ENCODE results near the gene CSTB.

DNA sequence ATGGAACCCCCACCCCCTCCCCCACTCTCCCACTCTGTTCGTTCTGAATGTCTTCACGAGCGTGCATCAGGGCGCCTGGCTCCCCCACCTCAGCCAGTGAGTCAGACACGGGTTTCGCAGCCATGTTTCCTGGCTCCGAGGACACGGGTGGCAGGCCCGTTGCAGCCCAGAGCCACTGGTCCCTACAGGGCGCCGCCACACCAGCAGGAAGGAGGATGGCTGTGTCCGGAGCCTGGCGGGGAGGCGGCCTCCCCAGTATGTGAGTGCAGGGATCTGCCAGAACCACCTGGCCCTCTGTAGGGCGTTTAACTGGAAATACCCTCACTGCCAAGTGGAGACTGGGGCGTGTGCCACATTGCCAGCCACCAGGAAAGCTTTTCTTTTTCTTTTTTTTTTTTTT, 18.5 kb downstream of the CSTB start:
- TF ChIP-seq, protein P1, sequence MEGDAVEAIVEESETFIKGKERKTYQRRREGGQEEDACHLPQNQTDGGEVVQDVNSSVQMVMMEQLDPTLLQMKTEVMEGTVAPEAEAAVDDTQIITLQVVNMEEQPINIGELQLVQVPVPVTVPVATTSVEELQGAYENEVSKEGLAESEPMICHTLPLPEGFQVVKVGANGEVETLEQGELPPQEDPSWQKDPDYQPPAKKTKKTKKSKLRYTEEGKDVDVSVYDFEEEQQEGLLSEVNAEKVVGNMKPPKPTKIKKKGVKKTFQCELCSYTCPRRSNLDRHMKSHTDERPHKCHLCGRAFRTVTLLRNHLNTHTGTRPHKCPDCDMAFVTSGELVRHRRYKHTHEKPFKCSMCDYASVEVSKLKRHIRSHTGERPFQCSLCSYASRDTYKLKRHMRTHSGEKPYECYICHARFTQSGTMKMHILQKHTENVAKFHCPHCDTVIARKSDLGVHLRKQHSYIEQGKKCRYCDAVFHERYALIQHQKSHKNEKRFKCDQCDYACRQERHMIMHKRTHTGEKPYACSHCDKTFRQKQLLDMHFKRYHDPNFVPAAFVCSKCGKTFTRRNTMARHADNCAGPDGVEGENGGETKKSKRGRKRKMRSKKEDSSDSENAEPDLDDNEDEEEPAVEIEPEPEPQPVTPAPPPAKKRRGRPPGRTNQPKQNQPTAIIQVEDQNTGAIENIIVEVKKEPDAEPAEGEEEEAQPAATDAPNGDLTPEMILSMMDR (IDR thresholded peaks at IDR 0.05; ENCODE audit: low read length) = no peak
- TF ChIP-seq EZH2phosphoT487 (IDR thresholded peaks at IDR 0.05; ENCODE audit: low read length) = no peak

Measured in MM.1S (cell line).